Activated CD8-positive, alpha-beta memory T cell treated with anti-CD3 and anti-CD28 coated beads for 1 hour (primary cell): ENCODE data around the gene CASP2.
A peak's percentile ranks its signal among the peaks of the same experiment; 100 is the strongest.
"Not testable (repeated sequence)": the region's sequence is repeated elsewhere in the genome, so short reads cannot be mapped to it uniquely, and the experiment has no call there.

ENCODE experiments used
- DNase-seq, 2 donors: peaks; one replicate each; pipeline ENCODE4 v3.0.0-alpha.2; 2020; ENCODE audit warnings: low read depth in 1 of 2; ENCODE audit errors: extremely low read depth in 1 of 2

CASP2 gene

DNA sequence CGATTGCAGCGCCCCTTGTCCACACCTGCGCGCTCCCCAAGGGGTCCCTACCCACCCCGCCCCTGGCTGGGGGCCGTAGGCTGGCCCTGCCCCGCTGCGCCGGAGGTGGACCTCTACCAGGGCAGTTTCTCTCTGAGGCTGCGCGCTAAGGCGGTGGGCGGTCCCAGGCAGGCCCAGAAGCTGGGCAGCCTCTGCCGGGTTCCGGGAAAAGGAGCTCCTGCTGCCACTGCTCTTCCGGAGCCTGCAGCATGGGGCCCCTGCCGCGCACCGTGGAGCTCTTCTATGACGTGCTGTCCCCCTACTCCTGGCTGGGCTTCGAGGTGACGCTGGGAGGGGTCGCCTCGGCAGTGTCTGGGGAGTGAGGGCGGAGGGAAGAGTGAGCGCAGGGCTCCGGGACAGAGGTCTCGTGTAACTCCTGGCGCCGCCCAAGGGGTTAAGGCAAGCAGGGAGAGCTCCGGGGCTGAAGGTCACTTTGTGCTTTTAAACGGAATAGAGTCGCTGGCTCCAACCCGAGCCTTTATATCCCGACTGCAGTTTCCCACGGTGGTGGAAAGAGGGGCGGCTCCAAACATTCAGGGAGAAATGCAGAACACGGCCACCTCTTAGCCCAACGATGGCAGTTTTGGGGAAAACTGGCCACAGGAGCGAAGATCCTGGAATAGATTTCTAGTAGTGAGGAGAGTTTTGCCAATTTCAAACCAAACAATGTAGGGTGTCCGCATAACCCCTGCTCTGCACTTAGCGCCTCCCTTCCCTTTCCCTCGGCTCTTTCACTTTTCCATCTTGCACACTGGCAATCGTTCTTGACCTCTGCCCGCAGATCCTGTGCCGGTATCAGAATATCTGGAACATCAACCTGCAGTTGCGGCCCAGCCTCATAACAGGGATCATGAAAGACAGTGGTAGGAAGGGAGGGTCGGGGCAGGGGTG lies 24.6 kb upstream of the CASP2 start, which contains the start of gene GSTK1:
GSTK1 (plus strand) TSS at position 176 of the 930 bp plus-strand sequence; CDS start at position 249, 73 bp downstream.
- DNase-seq, result peak; percentile 39 to 66

DNA sequence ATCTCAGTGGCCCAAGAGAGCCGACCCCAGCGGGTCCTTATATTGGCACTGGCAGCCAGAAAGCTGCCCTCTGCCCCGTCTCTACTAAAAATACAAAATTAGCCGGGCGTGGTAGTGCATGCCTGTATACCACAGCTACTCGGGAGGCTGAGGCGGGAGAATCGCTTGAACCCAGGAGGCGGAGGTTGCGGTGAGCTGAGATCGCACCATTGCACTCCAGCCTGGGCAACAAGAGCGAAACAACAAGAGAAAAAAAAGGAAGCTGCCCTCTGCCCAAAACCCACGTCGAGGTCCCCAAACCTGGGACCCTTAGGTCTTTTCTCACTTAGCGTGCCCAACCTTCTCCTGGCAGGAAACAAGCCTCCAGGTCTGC lies 24.0 kb upstream of the CASP2 start:
- not testable (repeated sequence) for DNase-seq

DNA sequence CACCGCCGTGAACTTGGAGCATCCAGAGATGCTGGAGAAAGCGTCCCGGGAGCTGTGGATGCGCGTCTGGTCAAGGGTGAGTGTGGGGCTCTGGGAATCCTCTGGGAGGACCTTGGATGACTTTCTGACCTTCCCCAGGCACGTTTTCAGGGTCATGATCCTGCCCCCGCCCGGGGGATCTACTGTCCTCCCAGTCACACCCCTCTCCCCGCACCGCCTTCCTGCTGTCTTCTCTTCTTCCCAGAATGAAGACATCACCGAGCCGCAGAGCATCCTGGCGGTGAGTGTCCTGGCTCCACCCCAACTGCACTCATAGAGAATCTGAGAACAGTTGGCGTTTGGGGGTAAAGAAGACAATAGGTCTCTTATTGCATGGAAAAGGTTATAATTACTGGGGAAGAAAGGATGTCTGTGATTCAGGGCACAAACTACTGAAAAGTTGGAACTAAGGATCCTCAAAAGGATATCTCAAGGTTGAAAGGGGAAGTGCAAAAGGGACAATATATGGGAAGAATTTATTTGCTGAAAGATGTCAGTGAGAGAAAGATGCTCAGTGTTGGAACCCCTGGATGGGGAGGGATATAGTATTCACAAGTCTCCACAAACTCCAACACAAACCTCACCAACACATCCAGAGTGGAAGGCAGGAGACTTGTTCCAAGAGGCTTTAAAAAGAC lies 23.0 kb upstream of the CASP2 start:
- DNase-seq, result no peak

DNA sequence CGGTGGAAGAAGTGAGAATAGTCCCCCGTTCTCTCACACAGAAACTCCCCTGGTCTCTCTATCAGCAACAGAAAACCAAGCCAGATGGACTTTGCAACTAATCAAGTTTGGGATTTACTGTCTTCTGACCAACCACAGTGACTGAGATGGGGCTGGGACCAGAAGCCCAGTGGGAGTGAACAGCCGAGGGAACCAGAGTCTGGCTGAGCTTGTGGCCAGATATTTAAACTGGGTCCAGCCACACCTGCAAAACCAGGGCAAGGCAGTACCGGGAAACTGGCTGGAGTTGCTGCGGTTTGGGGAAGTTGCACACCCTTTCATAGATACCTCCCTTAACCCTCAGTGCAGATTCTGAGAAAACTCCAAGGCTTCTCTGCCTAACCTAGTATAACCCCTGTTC lies 18.9 kb upstream of the CASP2 start:
- no peak for DNase-seq

DNA sequence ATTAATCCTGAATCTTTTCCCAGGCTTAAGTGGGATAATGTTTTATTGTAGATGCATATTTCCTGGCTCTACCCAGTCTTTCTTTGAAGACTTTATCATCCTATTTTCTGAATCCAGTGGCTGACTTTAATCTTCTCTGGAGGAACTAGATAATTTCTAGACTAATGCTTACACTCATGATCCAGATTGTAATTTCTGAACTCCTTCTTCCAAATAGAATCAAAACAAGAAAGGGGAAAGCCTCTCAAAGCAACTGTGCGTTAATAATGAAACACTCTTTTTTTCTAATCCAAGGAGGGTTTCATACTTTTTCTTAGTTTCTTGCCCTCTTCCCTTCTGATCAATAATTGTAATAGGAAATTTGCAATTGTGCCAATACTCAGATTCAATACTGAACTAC lies 16.9 kb upstream of the CASP2 start:
- DNase-seq, result no peak

DNA sequence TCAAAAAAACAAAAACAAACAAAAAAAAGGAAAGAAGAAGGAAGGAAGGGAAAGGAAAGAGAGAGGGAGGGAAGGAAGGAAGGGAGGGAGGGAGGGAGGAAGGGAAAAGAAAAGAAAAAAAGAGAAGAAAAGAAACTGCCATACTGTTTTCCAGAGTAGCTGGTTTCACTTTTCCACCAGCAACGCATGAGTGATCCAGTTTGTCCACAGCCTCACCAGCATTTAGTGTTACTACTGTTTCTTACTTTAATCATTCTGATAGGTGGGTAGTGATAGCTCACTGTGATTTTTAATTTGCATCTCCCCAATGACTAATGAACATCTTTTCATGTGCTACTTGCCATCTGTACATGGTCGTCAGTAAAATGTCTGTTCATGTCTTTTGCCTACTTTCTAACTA lies 15.3 kb upstream of the CASP2 start:
- DNase-seq, result no peak

DNA sequence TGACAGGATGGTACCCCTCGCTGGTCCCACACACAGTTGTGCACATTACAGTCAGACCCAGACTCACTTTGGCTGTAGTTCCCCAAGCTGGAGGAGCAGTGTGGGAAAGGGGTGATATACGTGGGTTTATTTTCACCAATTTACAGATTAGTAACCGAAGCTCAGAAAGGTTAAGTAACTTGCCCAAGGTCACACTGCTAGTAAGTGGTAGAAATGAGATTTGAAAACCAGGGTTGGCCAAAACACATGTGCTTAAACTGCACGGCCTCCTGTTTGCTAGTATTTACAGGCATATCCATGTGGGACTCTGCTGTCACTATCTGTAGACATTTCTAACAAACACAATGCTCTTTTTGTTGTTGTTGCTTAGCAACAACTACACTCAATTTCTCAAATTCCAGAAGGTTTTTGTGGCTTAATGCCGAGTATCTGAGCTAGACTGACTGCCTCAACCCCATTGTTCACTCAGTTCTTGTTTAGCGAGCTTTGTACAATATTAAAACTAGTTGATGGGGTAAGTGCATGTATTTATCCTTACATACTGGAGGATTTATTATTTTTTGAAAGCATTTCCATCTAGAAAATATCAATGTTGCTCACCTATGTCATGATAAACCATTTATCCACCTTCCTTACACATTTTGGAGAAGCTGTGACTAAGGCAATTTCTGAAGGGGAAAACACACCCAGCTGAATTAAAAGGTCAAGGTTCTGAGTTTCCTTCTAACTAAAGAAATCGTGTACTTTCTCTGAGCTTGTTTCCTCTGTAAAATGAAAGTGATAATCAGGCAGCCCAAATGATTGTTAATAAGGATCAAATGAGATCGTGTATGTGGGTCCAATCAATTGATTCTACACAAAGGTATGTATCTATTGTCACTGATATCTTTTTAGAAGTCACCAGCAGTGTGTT lies 8.7 kb upstream of the CASP2 start:
- no peak for DNase-seq

DNA sequence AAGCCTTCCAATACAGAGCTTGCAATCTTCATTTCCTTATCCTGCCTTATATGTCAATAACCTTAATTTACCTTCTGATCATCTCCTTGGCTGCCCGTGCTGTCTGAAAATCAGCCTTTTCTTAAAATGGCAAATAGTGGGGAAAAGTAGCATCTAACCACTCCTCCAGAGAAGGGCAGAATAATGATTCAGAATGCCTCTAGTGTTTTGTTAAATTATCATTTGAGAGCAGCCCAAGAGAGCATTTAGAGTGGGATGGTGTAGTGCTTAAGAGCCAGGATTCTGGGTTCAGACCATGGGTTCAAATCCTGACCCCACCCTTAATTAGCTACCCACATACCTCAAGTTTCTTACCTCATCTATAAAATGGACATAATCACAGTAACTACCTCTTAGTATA lies 8.0 kb upstream of the CASP2 start:
- no peak for DNase-seq

DNA sequence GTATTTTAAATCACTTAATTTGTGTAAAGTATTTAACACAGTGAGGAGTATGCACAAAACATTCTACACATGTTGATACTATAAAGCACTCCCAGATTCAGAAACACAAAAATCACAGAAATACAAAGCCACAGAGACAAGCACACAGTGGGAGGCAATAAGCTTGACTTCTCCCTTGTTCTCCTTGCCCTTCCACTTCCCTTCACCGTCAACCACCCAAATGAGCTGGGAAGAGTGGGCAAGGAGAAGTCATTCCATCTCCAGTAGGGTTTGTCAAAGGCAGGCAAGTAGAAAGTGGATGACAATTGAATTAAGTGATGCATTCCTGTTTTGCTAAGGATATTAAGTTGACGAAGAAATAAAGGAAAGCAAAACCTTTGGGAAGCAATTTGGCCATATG lies 7.6 kb upstream of the CASP2 start:
- no peak for DNase-seq

DNA sequence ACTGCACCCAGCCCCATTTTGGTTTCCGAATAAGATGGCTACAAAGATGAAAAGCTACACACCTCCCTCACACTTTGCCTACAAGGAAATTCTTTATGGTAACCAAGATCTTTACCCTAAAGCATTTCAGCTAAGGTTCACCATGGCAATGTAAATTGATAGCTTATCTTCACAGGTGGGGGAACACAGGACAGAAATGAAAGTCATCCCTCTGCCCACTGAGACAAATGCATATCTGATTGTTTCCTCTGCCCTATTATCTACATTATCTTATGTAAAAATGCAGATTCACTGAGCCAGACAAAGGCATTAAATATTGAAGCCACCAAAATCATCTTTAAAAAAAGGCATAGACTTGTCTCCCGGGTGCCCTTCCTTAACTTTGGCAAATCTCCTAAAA lies 6.6 kb upstream of the CASP2 start:
- DNase-seq, result no peak

DNA sequence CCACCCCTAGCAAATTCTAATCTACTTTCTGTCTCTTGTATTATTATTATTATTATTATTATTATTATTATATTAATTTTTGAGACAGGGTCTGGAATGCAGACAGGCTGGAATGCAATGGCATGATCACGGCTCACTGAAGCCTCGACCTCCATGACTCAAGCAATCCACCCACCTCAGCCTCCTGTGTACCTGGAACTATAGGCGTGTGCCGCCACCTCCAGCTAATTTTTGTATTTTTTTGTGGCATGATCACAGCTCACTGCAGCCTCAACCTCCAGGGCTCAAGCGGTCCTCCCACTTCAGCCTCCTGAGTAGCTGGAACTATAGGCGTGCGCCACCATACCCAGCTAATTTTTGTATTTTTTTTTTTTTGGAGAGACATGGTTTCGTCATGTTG lies 6.0 kb upstream of the CASP2 start:
- no peak for DNase-seq

DNA sequence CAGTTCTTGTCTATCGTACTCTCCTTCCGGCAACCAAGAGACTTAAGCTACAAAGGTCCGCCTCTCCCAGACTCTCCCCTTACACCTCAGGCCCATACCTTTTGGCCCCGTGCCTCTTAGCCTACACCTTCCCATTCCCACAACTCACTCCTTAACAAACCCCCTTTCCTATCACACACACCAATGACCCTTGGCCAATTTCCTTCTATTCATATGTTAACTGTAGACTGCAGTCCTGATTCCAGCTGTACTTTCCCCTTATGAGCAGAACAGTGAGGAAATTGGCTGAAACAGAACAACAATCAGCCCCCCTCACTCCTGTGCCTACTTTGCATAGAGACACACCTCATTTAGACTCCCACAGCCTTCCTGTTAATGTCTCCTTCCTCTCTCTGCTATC lies 4.8 kb upstream of the CASP2 start:
- DNase-seq, result no peak

DNA sequence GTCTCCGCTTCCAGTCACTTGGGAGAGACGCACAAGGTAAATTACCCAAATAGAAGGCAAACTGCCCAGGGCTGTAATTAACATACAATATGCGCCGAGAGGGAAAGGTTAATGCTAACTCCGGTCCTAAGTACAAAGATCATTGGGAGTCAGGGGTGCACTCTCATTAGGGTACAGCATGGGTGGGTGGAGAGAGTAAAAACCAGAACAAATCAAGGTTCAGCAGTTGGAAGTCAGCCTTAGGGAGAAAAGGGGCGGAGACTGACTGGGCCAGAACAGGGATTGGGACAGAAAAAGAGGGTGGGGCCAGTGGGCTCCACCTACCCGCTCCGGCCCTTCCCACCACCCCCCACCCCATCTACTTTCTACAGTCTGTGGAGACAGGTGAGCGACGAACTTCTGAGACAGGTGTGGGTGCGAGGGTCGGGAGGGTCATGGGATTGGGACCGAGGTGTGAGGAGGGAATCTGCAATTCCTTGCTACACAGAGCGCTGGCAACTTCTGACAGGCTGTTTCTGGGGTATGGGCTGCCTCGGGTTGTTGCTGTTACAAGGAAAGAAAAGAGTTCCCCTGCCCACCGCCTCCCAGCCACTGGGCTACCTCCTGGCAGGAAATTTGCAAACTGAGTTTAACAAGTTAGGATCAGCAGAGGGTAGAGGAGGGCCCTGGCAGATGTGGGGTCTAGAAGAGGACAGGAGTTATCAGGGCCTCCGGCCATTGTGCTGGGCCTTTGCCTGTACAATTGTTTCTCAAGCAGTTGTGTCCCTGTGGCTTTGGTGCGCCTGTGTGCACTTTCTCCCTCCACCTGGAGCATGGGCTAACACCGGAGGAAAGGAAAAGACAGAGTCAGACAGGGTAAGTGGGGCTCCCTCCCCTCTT lies 3.3 kb upstream of the CASP2 start, which contains the start of gene TMEM139:
TMEM139 (plus strand) TSS at position 368 of the 879 bp plus-strand sequence. CDS start 1,000 bp downstream, outside the sequence.
- no peak for DNase-seq

DNA sequence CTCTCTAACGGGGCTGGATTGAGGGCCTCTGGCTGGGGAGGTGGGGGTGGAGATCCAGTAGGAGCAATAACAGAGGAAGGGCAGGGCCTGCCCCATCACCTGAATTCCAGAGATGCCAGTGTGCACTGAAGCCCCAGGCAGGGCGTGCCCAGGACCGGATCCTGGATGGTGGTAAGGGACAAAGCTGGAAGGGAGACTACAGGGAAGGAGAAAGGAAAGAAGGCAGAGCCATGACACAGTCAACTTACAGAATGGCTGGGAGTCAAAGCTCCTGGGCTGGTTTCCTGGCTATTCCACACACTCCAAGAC lies 2.7 kb upstream of the CASP2 start:
- DNase-seq, result no peak

DNA sequence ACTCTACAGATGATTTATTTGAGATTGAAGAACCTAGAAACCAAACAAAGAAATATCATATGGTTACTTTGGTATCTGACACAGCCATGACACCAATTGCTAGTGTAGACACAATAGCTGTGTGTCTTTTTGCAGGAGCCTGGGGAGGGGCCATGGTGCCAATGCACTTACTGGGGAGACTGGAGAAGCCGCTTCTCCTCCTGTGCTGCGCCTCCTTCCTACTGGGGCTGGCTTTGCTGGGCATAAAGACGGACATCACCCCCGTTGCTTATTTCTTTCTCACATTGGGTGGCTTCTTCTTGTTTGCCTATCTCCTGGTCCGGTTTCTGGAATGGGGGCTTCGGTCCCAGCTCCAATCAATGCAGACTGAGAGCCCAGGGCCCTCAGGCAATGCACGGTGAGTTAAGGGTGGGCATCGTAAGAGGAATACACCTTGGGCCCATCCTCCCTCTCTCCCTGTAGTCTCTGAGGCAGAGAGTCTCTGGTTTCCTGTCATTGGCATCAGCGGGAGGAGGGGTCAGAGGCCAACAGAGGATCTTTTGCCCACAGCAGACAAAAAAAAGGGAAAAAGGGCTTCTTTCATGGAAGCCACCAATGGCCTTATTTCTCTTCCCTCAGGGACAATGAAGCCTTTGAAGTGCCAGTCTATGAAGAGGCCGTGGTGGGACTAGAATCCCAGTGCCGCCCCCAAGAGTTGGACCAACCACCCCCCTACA lies 2.2 kb upstream of the CASP2 start:
- no peak for DNase-seq

DNA sequence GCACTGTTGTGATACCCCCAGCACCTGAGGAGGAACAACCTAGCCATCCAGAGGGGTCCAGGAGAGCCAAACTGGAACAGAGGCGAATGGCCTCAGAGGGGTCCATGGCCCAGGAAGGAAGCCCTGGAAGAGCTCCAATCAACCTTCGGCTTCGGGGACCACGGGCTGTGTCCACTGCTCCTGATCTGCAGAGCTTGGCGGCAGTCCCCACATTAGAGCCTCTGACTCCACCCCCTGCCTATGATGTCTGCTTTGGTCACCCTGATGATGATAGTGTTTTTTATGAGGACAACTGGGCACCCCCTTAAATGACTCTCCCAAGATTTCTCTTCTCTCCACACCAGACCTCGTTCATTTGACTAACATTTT lies 1.6 kb upstream of the CASP2 start:
- no peak for DNase-seq

DNA sequence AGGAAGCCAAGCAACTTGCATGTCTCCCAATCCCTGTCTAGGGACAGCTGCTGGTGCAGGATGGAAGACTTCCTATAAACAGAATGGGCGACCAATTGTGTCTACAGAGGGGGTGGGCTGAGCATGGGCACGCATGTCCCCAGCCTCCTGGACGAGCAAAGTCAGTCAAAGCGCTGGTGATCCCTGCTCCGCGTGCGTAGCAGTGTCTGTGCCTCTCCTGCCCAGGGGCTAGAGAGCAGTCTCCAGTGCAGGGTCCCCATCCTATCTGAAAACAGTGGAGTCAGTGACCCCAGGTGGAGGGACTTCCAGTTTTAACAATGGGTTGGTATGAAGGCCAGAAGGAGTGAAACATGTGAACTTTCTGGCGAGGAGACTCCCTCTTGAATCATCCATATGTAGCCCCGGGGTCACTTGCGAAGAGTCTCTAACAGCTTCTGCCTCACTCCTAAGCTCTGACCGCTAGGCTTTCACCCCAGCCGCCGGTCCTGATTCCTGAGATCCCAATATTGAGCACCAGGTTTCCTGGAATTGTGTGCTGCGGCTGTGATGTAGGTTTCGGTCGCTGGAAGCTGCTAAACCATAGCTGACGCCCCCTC lies 714 bp upstream of the CASP2 start:
- DNase-seq, result no peak

DNA sequence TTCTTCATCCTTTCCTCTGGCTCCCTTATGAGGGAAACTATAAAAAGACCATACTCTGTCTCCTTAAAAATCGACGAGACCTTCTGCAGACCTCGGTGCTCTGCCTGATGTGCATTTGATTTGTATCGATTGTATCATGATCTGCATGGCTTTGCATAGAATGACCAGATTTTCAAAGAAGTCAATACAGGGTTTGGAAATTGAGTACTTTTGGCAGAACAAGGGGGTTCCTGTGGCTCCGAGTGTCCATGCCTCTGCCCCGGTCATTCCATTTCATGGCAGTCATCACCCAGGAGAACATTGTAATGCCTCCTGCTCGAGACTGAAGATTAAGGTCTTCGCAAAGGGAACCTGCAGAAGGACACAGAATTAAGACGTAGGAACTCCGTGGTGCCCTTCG lies 685 bp downstream of the CASP2 start:
- no peak for DNase-seq

DNA sequence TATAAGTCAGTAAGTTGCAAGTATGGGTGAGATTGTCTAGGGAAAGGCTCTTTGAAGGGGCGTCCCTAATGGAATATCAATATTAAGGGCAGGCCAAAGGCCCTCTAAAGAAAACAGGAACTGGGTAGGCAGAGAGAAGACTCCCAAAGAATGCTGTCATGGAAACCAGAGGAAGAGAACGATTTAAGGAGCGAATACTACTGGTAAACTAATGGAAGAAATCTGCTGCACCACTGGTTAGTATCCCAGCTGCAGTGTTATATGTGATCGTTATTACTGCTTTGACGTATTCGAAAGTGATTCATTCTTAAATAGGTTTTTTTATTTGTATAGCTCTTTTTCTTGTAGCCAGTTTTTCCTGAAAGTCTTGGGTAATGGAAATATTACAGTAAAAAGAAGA lies 1.3 kb downstream of the CASP2 start:
- no peak for DNase-seq
